Keratinocyte (primary cell): ENCODE results near the gene CAPN5. TPM values are rescaled to one million over a fixed set of nuclear protein-coding genes. Genes with fewer than 3 reads are reported as not detected.

Experiments
- DNase-seq: peaks from one replicate; pipeline ENCODE4 v3.0.0-alpha.2; 2011; ENCODE audit warnings: low read depth, missing footprints, low spot score
- FAIRE-seq: peaks from 2 replicates; lab custom pipeline; 2011; peaks lifted over from hg19 to GRCh38; lab: Jason Lieb, UNC
- H2AFZ ChIP-seq: 2 replicates; pipeline ENCODE4 v1.6.0; 2012; ENCODE audit warnings: low read length, control low read depth, inconsistent platforms; ENCODE audit not compliant: control insufficient read depth
- H3K27ac ChIP-seq: 2 replicates; pipeline ENCODE4 v1.5.1; 2011; ENCODE audit warnings: low read length; ENCODE audit not compliant: control insufficient read depth, insufficient read depth
- H3K27me3 ChIP-seq: 3 replicates; pipeline ENCODE4 v1.6.0; 2011; ENCODE audit warnings: low read length; ENCODE audit not compliant: control insufficient read depth, insufficient read depth; ENCODE audit errors: extremely low read depth
- H3K36me3 ChIP-seq, 2 experiments: 2 replicates in 1 of 2; 3 replicates in 1 of 2; pipeline ENCODE4 v1.5.1; 2011; ENCODE audit warnings: low read length in 2 of 2, mild to moderate bottlenecking in 1 of 2; ENCODE audit not compliant: control insufficient read depth in 2 of 2, insufficient read depth in 2 of 2; ENCODE audit errors: extremely low read depth in 1 of 2
- H3K4me1 ChIP-seq: 3 replicates; pipeline ENCODE4 v1.5.1; 2011; ENCODE audit warnings: low read length; ENCODE audit not compliant: control insufficient read depth, insufficient read depth; ENCODE audit errors: extremely low read depth
- H3K4me2 ChIP-seq: 3 replicates; pipeline ENCODE4 v1.6.0; 2011; ENCODE audit warnings: low read depth, low read length; ENCODE audit not compliant: control insufficient read depth, insufficient read depth; ENCODE audit errors: extremely low read depth
- H3K4me3 ChIP-seq, 3 experiments: fragments of 200-600 bp in 1 of 3; sonication (generic) in 1 of 3; 2 replicates in 2 of 3; 3 replicates in 1 of 3; pipeline ENCODE4 v1.5.1; 2011 to 2016; ENCODE audit warnings: low read length in 3 of 3, mild to moderate bottlenecking in 3 of 3, control low read depth in 2 of 3, inconsistent platforms in 1 of 3, low read depth in 1 of 3, mixed read lengths in 1 of 3, mixed run types in 1 of 3, moderate library complexity in 1 of 3; ENCODE audit not compliant: control insufficient read depth in 2 of 3, insufficient read depth in 2 of 3; ENCODE audit errors: extremely low read depth in 1 of 3
- H3K79me2 ChIP-seq: 2 replicates; pipeline ENCODE4 v1.6.0; 2012; ENCODE audit warnings: low read length; ENCODE audit not compliant: control insufficient read depth, insufficient read depth
- H3K9ac ChIP-seq: 3 replicates; pipeline ENCODE4 v1.6.0; 2011; ENCODE audit warnings: low read length; ENCODE audit not compliant: control insufficient read depth, insufficient read depth; ENCODE audit errors: extremely low read depth
- H3K9me1 ChIP-seq: 3 replicates; pipeline ENCODE4 v1.6.0; 2011; ENCODE audit warnings: low read length; ENCODE audit not compliant: control insufficient read depth, insufficient read depth; ENCODE audit errors: extremely low read depth
- H3K9me3 ChIP-seq: 2 replicates; pipeline ENCODE4 v1.5.1; 2012; ENCODE audit warnings: low read depth, low read length; ENCODE audit not compliant: control insufficient read depth
- H4K20me1 ChIP-seq: 3 replicates; pipeline ENCODE4 v1.6.0; 2011; ENCODE audit warnings: low read length; ENCODE audit not compliant: control insufficient read depth, insufficient read depth; ENCODE audit errors: extremely low read depth
- CTCF ChIP-seq, 3 experiments: IDR thresholded peaks in 1 of 3; conservative IDR thresholded peaks in 1 of 3; optimal IDR thresholded peaks in 1 of 3; 2 replicates in 2 of 3; 3 replicates in 1 of 3; pipeline versions ENCODE3 to v1.5.1; 2011; ENCODE audit warnings: low read length in 3 of 3, mild to moderate bottlenecking in 3 of 3, moderate library complexity in 2 of 3, control low read depth in 1 of 3, inconsistent platforms in 1 of 3; ENCODE audit not compliant: insufficient read depth in 2 of 3; ENCODE audit errors: extremely low read depth in 1 of 3
- EZH2 ChIP-seq: IDR thresholded peaks from one replicate; pipeline ENCODE4 v1.6.1; 2012; ENCODE audit warnings: inconsistent platforms, mild to moderate bottlenecking, low read length, moderate library complexity
- dilution Hi-C: fragments of 300-500 bp; cut with MboI; formaldehyde crosslinking; loops from one replicate; pipeline ENCODE4 v1.7.0; 2020; ENCODE audit warnings: low sequenced_read_pairs; ENCODE audit not compliant: extremely low pct_ligation_motif_present
- polyA plus RNA-seq, 5 experiments: library from polyadenylated mRNA; depleted of rRNA in 3 of 5; stranded (reverse) in 3 of 5; stranded (forward) in 1 of 5; unstranded in 1 of 5; fragments of >200 nt; gene quantifications; 1 replicate in 1 of 5; 2 replicates in 3 of 5; 3 replicates in 1 of 5; pipeline versions ENCODE4 v1.2.1 to v1.2.3, GENCODE V29; 2011 to 2012; ENCODE audit warnings: missing spikeins in 2 of 5, low read depth in 1 of 5, low replicate concordance in 1 of 5

The CAPN5 gene
- polyA plus RNA-seq, 1 donor (not counting 4 experiments of a cell fraction or from before 2014, with no cell fraction given) = 1.2 TPM

DNA sequence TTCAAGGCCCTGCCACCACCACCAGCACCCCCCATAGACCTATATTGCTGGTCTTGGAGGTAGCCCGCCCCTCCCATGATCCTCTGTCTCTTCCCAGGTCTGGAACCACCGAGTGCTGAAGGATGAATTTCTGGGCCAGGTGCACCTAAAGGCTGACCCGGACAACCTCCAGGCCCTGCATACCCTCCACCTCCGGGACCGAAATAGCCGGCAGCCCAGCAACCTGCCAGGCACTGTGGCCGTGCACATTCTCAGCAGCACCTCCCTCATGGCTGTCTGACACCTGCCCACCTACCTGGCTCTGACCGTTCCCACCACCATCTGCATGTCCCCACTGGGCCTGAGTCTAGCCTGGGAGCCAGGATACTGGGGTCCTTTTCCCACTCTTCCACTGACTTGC is 56.8 kb downstream of the CAPN5 start:
- Histone ChIP-seq H3K4me1 (peaks cover 5% of the 10 kb centered on the region), H3K79me2 (no peaks in the 10 kb centered on the region), H3K9me1 (no peaks in the 10 kb centered on the region), H3K9me3 (no peaks in the 10 kb centered on the region), H3K4me3 (no peak overlapping the region), H3K36me3 (no peaks in the 10 kb centered on the region), H4K20me1 (no peaks in the 10 kb centered on the region), H2AFZ (no peak overlapping the region), H3K27me3 (no peaks in the 10 kb centered on the region), H3K9ac (no peak overlapping the region), H3K4me2 (no peak overlapping the region), H3K27ac (no peak overlapping the region)
- FAIRE-seq (no peak), DNase-seq (no peak)
- dilution Hi-C loops = no loop called here
- no peak for TF ChIP-seq CTCF (optimal IDR thresholded peaks at IDR 0.05 in 1 of 3, IDR thresholded peaks at IDR 0.05 in 1 of 3, conservative IDR thresholded peaks at IDR 0.05 in 1 of 3; ENCODE audit: extremely low read depth in 1 of 3, insufficient read depth in 2 of 3, low read length in 3 of 3)
- no peak for TF ChIP-seq EZH2

DNA sequence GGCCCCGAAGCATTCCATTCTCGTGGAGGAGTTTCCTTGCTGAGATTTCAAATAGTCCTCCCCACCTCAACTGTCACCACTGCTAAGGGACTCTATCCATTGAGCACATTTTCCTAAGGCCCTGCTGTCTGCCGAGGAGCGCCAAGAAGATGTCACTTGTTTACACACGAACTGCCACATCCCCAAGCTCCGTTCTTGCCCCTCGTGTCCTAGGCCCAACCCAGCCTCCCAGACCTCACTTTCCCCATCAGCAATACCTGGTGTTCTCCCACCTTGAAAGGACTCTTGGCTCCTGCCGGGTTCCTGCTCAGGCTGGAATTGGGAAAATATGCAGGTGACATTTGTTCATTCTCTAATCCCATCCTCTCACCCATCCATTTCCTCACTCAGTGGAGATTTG is 57.3 kb downstream of the CAPN5 start:
- H4K20me1 ChIP-seq = no peaks in the 10 kb centered on the region
- no peak overlapping the region for H3K9ac ChIP-seq
- dilution Hi-C loops = no loop called here
- no peak for FAIRE-seq
- H3K4me1 ChIP-seq = peaks cover 5% of the 10 kb centered on the region
- H3K9me1 ChIP-seq = no peaks in the 10 kb centered on the region
- H3K27me3 ChIP-seq = no peaks in the 10 kb centered on the region
- no peaks in the 10 kb centered on the region for H3K79me2 ChIP-seq
- no peaks in the 10 kb centered on the region for H3K9me3 ChIP-seq
- no peak overlapping the region for H3K4me2 ChIP-seq
- no peaks in the 10 kb centered on the region for H3K36me3 ChIP-seq
- no peak overlapping the region for H3K4me3 ChIP-seq
- no peak for DNase-seq
- no peak overlapping the region for H3K27ac ChIP-seq
- H2AFZ ChIP-seq = no peak overlapping the region
- no peak for TF ChIP-seq EZH2
- TF ChIP-seq CTCF (optimal IDR thresholded peaks at IDR 0.05 in 1 of 3, IDR thresholded peaks at IDR 0.05 in 1 of 3, conservative IDR thresholded peaks at IDR 0.05 in 1 of 3; ENCODE audit: extremely low read depth in 1 of 3, insufficient read depth in 2 of 3, low read length in 3 of 3) = no peak
